ENCODE data around the gene SLC2A4.
A peak's percentile ranks its signal among the peaks of the same experiment; 100 is the strongest.

Gene SLC2A4

DNA sequence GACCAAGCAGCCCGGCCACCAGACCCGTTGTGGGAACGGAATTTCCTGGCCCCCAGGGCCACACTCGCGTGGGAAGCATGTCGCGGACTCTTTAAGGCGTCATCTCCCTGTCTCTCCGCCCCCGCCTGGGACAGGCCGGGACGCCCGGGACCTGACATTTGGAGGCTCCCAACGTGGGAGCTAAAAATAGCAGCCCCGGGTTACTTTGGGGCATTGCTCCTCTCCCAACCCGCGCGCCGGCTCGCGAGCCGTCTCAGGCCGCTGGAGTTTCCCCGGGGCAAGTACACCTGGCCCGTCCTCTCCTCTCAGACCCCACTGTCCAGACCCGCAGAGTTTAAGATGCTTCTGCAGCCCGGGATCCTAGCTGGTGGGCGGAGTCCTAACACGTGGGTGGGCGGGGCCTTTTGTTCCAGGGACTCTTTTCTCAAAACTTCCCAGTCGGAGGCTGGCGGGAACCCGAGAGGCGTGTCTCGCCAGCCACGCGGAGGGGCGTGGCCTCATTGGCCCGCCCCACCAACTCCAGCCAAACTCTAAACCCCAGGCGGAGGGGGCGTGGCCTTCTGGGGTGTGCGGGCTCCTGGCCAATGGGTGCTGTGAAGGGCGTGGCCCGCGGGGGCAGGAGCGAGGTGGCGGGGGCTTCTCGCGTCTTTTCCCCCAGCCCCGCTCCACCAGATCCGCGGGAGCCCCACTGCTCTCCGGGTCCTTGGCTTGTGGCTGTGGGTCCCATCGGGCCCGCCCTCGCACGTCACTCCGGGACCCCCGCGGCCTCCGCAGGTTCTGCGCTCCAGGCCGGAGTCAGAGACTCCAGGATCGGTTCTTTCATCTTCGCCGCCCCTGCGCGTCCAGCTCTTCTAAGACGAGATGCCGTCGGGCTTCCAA is at the start of gene SLC2A4:
Gene SLC2A4, plus strand, starts transcription at position 645 of the 879 bp plus-strand sequence. Its CDS starts 217 bp downstream, at position 862.
- peak; percentile 78 for DNase-seq (ENCODE audit: low read depth)
- H3K4me3 ChIP-seq (ENCODE audit: low read length) = peak within 1 kb of the TSS; percentile 53
- TF ChIP-seq, protein P1, sequence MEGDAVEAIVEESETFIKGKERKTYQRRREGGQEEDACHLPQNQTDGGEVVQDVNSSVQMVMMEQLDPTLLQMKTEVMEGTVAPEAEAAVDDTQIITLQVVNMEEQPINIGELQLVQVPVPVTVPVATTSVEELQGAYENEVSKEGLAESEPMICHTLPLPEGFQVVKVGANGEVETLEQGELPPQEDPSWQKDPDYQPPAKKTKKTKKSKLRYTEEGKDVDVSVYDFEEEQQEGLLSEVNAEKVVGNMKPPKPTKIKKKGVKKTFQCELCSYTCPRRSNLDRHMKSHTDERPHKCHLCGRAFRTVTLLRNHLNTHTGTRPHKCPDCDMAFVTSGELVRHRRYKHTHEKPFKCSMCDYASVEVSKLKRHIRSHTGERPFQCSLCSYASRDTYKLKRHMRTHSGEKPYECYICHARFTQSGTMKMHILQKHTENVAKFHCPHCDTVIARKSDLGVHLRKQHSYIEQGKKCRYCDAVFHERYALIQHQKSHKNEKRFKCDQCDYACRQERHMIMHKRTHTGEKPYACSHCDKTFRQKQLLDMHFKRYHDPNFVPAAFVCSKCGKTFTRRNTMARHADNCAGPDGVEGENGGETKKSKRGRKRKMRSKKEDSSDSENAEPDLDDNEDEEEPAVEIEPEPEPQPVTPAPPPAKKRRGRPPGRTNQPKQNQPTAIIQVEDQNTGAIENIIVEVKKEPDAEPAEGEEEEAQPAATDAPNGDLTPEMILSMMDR (conservative IDR thresholded peaks at IDR 0.05; ENCODE audit: low read depth, low read length) = no peak

DNA sequence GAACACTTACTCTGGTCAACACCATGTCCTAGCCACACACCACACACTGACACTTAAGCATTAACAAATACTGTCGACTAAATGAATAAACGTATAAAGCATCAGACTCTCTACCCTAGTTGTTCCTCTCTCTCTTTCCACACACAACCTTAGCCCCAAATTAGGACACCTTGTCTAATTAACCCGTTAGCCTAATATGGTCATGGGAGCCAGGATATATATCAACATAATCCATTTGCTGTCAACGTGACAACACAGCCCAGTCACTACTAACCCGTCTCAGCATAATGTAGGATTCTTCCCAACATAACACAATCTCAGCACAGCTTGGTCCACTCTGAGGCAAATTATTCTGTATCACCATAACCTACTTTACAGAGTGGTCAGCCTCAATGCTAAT is 49.4 kb upstream of the SLC2A4 start:
- TF ChIP-seq, protein P1 (conservative IDR thresholded peaks at IDR 0.05; ENCODE audit: low read depth, low read length) = no peak
- peak overlapping the region; percentile 15 for H3K4me3 ChIP-seq (ENCODE audit: low read length)
- DNase-seq (ENCODE audit: low read depth) = no peak

DNA sequence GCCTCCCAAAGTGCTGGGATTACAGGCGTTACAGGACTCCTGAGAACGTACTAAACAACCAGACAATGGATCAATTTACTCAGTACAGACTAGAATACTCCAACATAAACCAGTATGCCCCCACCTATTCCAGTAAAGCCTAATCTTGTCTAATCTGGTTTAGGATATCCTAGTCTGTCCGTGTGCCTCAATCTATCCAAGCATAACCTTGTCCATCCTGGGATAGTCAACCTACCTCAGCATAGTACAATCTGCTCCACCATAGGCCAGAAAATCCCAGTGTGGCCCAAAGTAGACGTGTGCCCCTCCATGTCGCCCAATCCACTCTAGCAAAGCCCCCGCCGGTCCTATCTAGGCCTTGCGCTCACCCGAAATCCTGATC is 47.8 kb upstream of the SLC2A4 start:
- peak overlapping the region; percentile 85 for H3K4me3 ChIP-seq (ENCODE audit: low read length)
- TF ChIP-seq, protein P1 (conservative IDR thresholded peaks at IDR 0.05; ENCODE audit: low read depth, low read length) = no peak
- DNase-seq (ENCODE audit: low read depth) = no peak

DNA sequence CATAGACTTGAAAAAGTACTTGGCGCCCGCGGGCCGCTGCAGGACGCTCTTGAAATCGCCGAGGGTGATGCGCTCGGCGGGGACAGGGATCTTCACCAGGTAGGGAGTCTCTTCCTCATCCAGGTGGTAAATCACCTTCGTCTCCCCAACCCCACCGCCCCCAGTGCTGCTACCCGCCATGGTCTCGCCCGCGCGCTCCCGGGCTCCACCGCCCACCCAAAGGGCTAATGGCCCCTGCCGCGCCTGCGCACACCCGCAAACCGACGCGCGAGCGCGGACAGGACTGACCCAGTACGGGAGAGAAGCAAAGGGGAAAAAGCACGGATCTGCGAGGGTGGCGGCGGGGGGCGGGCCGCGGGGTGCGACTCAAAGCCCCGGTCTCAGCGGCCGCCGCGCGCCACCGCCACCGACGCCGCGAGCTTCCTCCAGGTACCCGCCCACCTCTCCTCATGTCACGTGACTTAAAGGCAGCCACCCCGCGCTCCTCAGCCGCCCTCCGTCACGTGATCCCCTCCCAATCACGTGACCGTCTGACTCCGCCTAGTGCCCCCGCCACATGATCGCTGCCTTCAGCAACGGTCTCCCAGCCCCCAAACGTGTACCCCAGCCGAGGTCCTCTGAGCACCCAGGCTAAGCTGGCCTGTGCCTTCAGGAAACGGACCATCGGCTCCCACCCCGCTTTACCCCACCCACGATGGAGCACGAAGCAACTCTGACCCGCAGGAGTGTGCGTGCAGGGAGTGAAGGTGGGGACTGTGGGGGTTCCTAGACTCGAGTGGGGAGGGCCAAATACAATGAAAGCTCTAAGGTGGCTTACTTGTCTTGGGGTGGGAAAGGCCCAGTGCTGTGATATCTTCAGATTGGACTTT is 47.2 kb upstream of the SLC2A4 start, which contains the start of gene DVL2:
Gene DVL2, minus strand, starts transcription at position 435 of the 869 bp plus-strand sequence. Its CDS starts 255 bp downstream, at position 180.
- peak; percentile 83 for DNase-seq (ENCODE audit: low read depth)
- TF ChIP-seq, protein P1 (conservative IDR thresholded peaks at IDR 0.05; ENCODE audit: low read depth, low read length) = no peak
- H3K4me3 ChIP-seq (ENCODE audit: low read length) = peak within 1 kb of the TSS; percentile 85

DNA sequence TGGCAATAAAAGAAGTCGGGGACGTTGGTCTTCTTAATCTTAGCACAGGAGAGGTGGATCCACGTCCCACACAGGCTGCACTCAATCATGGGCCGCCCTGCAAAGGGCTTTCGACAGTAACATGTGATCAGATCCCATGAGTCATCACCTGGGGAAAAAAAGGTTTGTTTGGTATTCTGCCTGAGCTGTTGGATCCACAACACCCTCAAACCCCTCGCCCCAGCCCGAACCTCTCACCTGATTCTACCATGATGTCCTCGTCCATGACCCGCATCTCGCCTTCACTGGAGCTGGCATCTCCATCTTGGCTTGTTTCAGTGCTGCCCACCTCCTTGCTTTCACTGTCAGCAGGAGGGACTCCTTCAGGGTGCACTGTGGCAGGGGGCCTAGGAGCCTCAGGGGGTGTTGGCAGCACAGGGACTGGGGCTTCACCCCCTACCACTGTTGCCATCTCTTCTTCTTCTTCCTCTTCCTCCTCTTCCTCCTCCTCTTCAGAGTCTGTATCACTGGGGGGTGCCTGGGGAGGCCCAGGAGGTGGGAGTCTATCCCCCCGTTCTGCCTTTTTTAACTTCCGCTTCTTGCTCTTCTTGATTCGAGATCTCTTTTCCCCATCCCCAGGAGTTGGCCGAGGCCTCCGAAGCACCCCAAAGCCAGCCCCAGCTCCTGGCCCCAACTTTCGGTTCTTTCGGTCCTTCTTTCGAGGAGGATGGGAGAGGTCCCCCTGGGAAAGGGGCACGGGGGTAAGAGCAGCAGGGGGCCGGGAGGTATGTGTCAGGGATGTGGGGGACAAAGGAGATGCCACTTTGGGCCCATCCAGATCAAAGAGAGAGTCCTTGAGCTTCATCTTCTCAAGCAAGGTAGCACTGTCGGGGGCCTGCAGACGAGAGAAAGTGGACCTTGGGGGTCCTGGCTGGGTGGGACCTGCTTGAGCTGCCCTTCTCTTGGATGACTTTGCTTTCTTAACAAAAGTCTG is 45.5 kb upstream of the SLC2A4 start:
- no peak for DNase-seq (ENCODE audit: low read depth)
- TF ChIP-seq, protein P1 (conservative IDR thresholded peaks at IDR 0.05; ENCODE audit: low read depth, low read length) = no peak
- H3K4me3 ChIP-seq (ENCODE audit: low read length) = no peak overlapping the region

DNA sequence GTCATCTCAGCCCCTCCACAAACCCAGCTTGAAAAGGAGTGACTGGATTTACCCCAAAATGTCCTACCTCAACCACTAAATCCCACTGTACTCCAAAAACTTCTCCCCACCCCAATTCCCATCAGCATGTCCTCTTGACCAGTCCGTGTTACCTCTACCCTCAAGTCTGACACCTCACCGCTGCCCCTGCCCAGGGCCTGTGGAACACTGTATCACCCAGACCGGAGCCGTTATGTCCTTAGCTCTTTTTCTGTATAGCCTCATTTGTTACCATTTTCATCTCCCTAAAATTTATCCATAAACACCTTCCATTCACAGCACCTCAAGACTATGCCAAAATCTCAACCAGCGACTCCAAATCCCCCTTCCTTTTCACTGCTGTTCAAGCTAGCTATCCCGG is 44.7 kb upstream of the SLC2A4 start:
- no peak for DNase-seq (ENCODE audit: low read depth)
- TF ChIP-seq, protein P1 (conservative IDR thresholded peaks at IDR 0.05; ENCODE audit: low read depth, low read length) = no peak
- peak overlapping the region; percentile 98 for H3K4me3 ChIP-seq (ENCODE audit: low read length)
